GM18858 (cell line): ENCODE data around the gene EDIL3.

ENCODE experiments used
- ATAC-seq: cut with Tn5 transposase; IDR thresholded peaks from one replicate; pipeline ENCODE4 v1.9.1; 2021; ENCODE audit not compliant: unreplicated experiment

The EDIL3 gene, protein sequence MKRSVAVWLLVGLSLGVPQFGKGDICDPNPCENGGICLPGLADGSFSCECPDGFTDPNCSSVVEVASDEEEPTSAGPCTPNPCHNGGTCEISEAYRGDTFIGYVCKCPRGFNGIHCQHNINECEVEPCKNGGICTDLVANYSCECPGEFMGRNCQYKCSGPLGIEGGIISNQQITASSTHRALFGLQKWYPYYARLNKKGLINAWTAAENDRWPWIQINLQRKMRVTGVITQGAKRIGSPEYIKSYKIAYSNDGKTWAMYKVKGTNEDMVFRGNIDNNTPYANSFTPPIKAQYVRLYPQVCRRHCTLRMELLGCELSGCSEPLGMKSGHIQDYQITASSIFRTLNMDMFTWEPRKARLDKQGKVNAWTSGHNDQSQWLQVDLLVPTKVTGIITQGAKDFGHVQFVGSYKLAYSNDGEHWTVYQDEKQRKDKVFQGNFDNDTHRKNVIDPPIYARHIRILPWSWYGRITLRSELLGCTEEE

DNA sequence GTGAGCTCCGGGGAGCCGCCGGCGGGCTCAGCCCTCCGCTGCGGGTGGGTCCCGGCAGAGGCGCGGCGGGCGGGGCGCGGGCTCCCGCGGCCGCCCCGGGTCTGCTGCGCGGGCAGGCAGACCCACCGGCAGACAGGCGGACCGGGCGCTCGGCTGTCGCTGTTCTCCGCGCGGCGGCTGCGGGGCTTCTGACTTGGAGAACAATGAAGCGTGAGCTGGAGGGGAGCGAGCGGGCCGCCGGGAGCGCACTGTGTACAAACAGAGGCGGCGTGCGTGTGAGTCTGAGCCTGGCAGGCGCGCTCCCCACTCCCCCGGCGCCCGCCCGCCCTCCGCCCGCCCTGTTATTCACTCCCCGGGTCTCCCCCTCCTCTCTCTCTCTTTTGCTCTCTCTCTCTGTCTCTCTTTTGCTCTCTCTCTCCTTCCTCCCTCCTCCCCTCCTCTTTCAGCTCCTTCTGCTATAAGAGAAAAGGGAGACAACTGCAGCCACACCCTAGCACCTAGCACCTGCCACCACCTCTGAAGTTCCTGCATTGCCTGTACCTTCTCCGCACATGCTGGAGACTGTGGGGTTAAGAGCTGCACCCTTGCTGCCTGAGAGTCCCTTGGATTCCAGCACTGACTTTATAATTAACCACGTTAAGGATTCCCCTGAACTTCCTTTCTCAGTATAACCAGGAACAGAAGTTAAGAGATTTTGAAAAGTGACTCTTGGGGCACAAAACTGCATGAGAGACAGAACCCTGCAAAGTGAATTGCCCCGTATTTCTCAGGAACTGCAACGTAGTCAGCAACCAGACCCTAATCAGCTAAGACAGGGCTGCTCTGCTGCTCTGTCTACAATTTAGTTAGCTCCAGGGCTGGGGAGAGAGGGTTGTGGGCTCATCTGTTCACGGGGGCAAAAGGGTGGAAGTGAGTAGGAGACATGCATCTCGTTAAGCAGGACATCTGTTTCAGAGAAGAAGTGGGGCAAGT lies at the start of gene EDIL3:
EDIL3 (minus strand) TSS at position 277 of the 972 bp plus-strand sequence. CDS start 506 bp downstream, outside the sequence.
- no peak for ATAC-seq

DNA sequence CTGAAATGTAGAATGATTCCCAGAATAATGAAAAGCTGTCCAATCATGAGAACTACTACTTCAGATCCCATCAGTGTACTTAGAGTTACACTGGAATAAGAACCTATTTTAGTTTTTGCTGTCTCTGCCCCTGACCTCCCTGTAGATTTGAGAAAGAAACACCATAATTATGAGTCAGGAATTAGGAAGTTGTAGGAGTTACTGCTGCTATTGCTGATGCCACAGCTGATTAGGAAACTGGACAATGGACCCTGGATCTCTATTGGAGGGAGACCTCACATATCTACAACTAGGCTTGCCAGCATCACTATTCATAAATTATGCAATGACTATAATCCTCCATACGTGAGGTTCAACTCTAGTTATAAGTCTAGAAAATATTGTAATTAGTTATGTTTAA lies 48.8 kb upstream of the EDIL3 start:
- ATAC-seq = no peak

DNA sequence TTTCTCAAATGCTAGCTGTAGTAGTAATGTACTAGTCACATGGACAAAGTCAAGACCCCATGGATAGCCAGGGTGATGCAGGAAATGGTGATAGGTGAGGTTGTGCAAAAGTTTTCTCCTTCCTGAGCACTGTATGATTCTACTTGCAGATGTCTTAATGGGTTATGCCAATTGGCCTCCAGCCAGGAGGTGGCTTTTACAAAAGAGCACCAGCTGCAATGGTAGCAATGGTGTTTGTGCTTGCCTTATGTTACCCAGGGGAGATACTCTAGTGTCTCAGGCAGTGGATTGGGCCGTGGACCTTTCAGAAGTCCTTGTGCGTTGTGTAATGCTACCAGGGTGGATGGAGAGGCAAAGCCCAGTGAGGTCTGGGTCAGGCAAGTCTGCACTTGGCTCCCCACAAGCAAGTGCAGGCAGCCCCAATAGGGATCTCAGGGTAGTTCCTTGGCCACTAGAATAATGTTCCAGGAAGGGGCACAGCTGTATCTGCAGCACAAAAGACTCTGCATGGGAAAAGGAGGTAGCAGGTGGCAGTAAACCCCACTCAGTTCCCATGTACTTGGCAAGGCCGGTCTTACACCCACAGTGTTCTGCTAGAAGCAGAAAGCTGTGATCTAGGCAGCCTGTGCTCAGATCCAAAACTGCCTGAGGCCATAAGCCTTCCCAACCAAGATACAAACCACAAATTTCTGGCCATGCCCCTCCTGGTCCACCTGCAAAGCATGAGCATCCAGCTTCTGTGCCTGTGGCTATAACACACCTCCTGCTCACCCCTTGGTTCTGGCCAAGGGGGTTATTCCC lies 46.4 kb upstream of the EDIL3 start:
- no peak for ATAC-seq

DNA sequence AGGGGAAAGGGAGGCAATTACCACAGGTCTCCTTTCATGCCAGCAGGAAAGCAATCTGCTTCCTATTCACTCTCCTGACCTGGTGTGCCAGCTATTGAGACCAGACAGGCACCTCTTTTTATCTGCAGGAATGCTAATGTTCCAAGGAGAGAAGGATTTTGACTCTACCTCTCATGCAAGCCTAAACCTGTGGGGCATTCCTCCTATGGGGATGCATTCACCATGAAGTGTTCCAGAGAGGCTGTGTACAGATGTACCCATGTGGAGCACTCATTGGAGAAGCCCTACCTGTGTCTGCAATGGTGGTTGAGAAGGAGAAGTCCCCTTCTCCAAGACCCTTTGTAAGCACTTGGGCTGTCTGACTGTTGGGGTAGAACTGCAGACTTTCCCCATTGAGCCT lies 45.4 kb upstream of the EDIL3 start:
- ATAC-seq = no peak

DNA sequence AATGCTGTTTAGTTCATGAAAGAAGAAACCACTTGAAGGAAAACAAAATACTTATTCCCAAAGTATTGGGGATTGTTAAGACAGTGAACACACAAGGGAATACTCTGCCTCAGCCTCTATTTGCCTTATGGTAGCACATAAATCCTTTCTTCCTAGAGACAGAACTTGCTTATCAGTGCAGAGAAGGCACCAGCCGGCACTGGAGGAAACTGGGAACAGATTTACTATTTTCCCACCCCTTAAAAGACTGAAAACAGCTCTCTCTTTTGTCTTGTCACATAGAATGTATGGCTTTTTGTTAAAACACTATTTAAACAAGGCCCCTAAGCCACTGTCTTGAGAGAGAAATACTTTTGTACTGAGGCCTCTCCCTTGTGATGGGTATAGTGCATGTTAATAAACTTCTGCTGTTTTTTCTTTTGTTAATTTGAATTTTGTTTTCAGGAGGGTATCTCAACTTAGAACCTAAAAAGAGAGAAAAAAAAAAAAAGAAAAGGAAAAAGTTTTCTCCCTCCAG lies 40.7 kb upstream of the EDIL3 start:
- ATAC-seq = no peak

DNA sequence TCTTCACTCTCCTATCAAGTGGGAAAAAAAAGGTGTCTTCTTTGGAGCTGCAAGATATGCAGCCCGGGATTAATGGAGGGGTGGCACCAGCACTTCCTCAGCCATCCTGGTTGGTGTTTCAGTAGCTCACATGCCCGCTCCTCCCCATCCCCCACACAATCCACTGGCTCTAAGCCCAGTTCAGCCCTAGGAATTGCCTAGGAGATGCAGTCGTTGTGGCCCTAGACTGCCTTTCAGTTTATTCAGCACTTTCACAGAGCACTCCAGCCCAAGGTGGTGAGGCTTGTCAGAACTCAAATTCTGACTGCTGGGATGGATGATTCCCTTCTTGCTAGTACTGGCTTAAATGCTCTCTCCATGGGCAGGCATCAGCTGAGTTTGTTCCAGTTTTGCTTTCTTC lies 35.1 kb upstream of the EDIL3 start:
- no peak for ATAC-seq

DNA sequence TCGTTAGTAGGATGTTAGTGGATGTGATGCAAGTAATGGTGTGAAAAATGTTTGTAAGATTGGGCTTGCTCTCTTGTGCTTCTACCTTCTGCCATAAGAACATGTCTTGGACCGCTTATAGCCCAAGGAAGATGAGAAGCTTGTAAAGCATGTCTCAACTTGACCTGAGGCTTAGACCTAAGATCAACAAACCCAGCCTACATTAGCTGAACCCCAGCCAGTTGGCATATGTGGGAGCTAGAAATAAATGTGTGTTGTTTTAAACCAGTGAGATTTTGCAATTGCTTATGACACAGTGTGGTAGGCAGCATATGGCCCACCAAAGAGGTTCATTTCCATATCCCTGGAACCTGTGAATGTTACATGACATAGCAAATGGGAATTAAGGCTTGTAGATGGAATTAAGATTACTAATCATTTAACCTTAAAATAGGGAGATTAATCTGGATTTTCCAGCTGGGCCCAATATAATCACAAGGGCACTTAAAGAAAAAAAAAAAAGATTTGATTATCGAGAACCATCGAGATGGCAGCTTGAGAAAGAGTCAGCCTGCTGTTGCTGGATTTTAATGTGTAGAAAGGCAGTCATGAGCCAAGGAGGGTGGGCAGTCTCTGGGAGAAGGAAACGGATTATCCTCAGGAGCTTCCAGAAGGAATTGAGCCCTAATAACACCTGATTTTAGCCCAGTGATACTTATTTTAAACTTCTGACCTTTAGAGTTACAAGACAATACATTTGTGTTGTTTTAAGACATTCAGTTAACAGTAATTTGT lies 27.3 kb upstream of the EDIL3 start:
- ATAC-seq = no peak

DNA sequence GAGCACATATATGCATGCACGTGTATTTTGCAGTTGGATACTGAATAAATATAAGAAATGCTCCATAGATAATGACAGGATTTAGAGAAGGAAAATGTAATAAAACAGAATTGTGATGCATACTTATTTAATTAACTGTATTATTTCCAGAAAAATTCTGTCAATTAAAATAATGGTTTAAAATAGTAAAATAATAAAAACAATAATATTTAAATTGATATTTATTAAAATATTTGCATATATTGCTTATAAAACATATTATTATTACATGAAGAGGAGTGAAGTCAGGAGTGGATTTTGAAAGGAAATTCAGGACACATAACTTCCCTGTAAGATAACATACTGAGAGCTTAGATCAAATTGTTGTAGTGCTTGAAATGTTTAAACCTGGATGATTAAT lies 21.4 kb upstream of the EDIL3 start:
- no peak for ATAC-seq

DNA sequence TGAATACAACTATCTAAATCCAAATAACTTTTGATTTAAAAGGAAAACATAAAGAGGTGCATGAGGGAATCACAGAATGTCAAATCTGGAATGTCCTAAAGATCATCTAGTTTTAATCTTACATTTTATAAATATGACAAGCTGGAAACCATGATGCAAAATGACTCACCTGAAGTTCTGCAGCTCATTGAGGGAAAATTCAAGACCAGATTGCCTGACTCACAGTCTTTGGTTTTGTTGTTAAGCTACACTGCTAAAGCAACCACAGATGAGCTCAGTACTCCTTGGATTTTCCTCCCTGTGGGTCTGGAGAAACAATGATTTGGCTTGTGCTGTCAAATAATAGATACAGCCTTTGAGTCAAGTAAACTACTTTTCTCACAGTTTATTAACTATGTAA lies 19.1 kb upstream of the EDIL3 start:
- no peak for ATAC-seq

DNA sequence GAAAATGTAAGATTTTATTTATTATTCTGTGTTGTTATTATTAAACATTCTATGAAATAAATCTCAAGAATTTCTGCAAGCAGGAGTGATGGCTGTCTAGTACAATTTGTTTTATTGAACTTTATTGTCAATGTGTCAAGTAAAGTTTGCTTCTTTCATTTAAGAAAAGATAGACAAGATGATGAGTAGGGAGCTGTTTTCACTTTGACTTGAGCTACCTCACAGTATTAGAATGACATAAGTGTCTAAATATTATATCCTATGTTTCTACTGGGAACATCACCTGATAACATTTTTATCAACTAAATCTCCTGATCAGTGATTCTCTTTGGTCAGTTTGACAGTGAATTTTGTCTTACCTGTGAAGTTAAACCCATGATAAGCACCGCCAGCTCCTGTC lies 12.7 kb upstream of the EDIL3 start:
- ATAC-seq = no peak

DNA sequence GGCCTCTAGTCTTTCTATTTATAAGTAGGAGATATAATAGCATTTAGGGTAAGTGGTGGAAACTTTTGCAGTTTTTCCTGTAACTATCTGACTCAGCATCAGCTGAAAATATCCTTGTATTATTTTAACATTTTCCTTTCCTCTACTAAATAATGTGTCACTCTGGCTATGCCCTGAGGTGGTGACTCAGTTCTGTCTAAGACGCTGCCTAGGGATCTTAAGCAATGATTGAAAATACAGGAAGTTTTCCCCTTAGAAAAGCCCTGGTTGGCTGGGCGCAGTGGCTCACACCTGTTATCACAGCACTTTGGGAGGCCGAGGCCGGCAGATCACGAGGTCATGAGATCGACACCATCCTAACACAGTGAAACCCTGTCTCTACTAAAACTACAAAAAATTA lies 9.3 kb upstream of the EDIL3 start:
- no peak for ATAC-seq

DNA sequence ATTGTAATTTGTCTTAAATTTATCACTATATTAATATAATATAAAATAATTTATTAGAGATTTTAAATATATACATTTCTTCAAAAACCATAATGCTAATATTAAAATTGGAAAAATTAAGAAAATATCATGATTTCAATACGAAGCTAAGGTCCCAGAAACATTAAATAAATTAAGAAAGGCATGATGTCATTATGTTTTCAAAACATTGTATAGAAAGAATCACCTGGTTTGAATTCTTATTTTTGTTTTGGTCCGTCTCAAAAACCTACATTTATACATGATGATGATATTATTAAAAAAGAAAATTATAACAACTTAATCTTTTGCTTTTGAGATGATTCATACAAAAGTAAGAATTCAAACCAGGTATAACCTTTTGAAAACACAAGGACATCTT lies 8.2 kb upstream of the EDIL3 start:
- no peak for ATAC-seq

DNA sequence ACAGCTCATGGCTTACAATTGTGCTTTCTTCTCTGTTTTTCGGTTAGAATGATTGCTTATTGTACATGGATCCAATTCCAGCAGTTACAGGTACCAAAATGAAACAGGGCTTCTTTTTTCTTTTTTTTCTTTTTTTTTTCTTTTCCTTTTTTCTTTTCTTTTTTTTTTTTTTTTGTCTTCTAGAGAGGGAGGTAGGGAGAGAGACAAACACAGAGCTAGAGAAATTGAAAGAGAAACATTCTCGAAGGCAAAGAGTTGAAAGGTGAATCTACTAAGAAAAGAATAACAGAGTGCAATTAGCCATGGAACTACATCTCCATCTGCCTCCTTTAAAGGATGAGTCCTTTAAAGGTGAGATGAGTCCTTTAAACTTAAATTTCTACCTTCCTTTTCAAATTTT lies 1.0 kb upstream of the EDIL3 start:
- no peak for ATAC-seq

DNA sequence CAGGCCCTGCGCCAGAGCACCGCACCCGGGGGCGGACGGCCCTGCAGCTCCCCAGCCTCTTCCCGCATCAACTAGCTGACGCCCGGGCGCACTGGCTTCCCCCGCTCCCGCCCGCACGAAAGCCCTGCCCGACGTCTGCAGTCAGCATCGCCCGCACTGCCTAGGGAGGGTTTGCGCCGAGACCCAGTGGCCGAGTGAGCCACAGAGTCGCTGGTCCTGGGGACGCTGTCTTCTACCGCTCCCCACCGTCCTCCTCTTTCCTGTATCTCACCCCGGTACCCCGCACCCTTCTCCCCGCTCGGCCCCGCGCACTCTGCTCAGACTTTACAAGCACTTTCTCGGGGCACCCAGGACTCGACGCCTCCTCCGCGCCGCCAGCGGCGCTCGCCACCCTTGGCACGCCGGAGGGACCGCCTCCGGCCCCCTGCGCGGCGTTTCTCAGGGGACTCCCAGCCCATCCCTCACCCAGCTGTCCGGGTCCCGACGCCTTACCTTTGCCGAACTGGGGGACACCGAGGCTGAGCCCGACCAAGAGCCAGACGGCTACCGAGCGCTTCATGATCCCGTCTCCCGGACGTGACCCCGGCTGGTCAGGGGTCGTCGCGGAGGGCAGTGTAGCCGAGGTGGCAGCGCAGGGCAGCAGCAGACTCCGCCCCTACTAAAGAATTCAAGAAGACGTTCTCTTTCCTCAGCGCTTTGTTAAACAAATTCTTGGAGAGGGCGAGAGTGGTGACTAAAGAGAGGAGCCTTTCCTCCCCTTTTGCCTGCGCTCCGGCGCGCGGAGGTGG lies 670 bp downstream of the EDIL3 start:
- ATAC-seq = no peak

DNA sequence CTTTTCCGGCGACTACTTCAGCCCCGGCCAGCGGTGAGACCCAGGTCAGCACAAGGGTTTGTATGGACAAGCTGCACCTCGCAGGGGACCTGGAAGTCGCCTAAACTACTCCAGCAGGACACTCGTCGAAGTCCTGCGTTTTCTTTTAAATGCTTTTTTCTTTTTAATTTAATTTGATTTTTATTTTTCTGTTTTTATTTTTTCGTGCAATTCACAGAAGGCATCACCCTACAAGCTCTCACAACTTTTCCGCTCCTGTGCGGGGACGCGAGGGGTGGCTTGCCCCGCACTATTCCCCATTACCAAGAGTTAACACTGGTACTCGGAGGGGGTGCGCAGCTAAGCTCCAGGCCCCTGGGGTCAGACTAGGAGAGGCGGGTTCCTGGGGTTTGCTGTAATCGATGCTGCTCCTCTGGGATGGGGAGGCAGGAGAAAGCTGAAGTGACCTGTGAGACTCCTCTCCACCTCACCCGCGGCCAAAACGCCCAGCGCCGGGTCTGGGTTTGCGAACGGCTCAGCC lies 1.3 kb downstream of the EDIL3 start:
- ATAC-seq = no peak

DNA sequence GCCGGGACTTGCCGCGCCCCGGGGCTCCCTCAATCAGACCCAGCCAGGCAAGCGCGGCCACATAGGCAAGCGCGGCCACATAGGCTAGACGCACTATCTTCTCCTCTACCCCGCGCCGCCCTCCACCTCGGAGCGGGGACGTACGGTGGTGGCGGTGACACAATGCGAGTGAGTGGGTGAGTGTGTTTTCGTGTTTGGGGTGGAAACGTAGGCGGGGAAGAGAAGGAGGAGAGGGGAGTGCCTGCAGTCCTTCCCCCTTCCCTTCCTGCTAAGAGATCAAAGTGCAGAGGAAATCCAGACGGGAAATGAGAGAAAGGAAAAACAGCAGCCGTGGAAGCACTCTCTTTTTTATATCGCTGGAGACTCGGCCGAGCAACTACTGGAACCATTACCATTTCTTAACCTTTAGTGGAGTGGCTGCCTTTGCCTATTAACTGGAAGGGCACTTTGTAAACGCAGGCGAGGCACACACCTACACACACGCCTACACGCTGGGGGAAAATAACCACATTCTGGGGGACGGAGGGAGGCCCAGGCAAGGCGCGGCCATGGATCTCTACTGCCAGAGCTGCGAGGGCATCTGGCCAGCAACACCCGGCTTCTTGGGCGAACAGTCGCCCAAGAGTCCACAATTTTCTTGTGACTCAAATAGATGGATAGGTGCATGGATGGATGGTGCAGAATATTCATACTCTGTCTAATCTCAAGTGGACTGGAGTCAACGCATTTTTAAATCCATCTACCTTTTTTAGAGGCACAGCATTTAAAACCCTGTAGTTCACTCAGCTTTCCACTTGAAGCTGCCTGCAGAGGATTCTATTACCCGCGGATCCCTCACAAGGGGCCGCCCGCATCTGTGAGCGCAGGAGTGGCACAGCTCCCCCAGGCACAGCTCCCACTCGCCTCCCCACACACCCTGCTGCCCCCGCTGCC lies 2.1 kb downstream of the EDIL3 start:
- ATAC-seq = no peak

DNA sequence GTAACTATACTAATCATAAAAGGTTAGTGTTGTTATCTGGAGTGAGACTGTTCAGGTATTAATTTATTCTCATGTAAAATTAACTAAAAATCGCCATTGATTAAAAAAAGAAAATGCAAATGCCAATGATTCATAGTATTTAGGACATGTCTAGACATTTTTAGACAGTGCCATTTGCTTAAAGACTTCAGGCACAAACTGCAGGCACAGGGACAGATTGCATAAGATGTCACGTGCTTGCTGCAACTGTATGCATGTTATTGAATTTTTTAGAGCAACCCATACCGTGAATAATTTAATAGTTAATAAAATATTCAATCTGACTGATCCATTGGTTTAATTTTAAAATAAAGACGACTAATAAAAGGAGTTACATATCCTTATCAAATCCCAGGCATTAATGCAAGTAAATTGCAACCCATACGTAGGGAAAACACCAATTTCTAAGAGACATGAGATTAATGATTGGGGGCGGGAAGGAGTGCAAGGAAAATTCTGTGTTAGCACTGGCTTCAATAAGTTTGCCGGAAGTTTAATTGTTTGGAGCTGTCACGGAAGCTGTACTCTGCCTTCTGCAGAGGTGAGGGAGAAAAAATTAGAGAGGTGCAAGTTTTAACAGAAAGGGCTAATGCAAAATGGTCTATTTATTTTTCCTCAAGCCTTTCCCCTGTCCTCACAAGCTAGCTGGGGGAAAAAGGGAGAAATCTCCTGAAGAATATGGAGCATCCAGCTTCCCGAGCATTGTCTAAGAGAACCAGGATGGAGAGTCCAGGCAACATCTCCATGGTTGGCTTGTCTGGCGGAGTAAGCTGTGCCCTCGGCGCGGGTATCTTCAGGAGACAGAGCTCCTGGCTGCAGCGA lies 2.9 kb downstream of the EDIL3 start:
- ATAC-seq = no peak
